Measurements from ENCODE around the gene HERPUD2.
"Not testable (repeated sequence)": the region's sequence is repeated elsewhere in the genome, so short reads cannot be mapped to it uniquely, and the experiment has no call there.

HERPUD2 gene

GRCh38 chr7:35712563-35713226 lies 17.8 kb upstream of the HERPUD2 start:
- no peak for DNase-seq

- no peak for DNase-seq
These were observed 12.5 kb upstream of the HERPUD2 start for GRCh38 chr7:35707422-35707821.

- no peak for DNase-seq
These were observed 11.1 kb upstream of the HERPUD2 start for GRCh38 chr7:35705932-35706461.

- DNase-seq = no peak
These were observed 9.3 kb upstream of the HERPUD2 start for GRCh38 chr7:35704261-35704660.

GRCh38 chr7:35702541-35702940 lies 7.6 kb upstream of the HERPUD2 start:
- no peak for DNase-seq

GRCh38 chr7:35701287-35701900 lies 6.5 kb upstream of the HERPUD2 start:
- DNase-seq = no peak

GRCh38 chr7:35700865-35701264 lies 5.9 kb upstream of the HERPUD2 start:
- DNase-seq = no peak

GRCh38 chr7:35700333-35700732 lies 5.4 kb upstream of the HERPUD2 start:
- no peak for DNase-seq

- DNase-seq = no peak
These were observed 4.9 kb upstream of the HERPUD2 start for GRCh38 chr7:35699796-35700305.

- DNase-seq = not testable (repeated sequence)
These were observed 3.4 kb upstream of the HERPUD2 start for GRCh38 chr7:35698382-35698781.

GRCh38 chr7:35697414-35698175 lies 2.7 kb upstream of the HERPUD2 start:
- no peak for DNase-seq

GRCh38 chr7:35695987-35696386 lies 1.1 kb upstream of the HERPUD2 start:
- no peak for DNase-seq

GRCh38 chr7:35695473-35695850 lies 527 bp upstream of the HERPUD2 start:
- no peak for DNase-seq

- DNase-seq = no peak
These were observed 663 bp downstream of the HERPUD2 start for GRCh38 chr7:35694161-35694783.

GRCh38 chr7:35691827-35692307 lies 3.1 kb downstream of the HERPUD2 start:
- no peak for DNase-seq

- DNase-seq = no peak
These were observed 3.6 kb downstream of the HERPUD2 start for GRCh38 chr7:35691366-35691765.

- not testable (repeated sequence) for DNase-seq
These were observed 4.3 kb downstream of the HERPUD2 start for GRCh38 chr7:35690614-35691013.

- no peak for DNase-seq
These were observed 9.2 kb downstream of the HERPUD2 start for GRCh38 chr7:35685781-35686180.

GRCh38 chr7:35681231-35682029 lies 13.5 kb downstream of the HERPUD2 start:
- DNase-seq = no peak

- no peak for DNase-seq
These were observed 14.4 kb downstream of the HERPUD2 start for GRCh38 chr7:35680403-35681013.

GRCh38 chr7:35677582-35678356 lies 17.2 kb downstream of the HERPUD2 start:
- no peak for DNase-seq
